Measurements from ENCODE around the gene LRRC71.

DNA sequence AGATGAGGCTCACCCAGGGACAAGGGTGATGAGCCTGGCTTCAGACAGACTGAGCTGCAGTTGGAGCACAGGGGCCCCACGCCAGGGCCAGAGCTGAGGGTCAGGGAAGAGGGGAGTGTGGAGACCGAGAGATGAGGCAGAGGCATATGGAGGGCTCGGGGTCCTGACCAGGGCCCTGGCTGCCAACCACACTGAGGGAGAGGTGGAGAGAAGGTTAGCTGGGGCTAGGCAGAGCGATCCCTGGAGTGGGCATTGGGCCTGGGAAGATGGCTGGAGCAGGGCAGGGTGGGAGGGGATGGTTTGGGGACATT lies 18.9 kb upstream of the LRRC71 start:
- no peak for TF ChIP-seq POLR2AphosphoS5 (IDR thresholded peaks at IDR 0.05; ENCODE audit: low read depth, low read length)
- no peak for TF ChIP-seq TAF1 (IDR thresholded peaks at IDR 0.05; ENCODE audit: borderline replicate concordance, low read depth, low read length)
- TF ChIP-seq POLR2A (IDR thresholded peaks at IDR 0.05; ENCODE audit: low read depth, low read length), result no peak

Data from GM12892 (cell line).